Activated CD4-positive, alpha-beta T cell treated with anti-CD3 and anti-CD28 coated beads for 24 hours (primary cell): Measurements from ENCODE around the gene OR12D3.
"Not testable (repeated sequence)": the region's sequence is repeated elsewhere in the genome, so short reads cannot be mapped to it uniquely, and the experiment has no call there.

ENCODE experiments used
- DNase-seq, 2 donors: peaks; one replicate each; pipeline ENCODE4 v3.0.0-alpha.2; 2020; ENCODE audit warnings: low read depth in 2 of 2

The OR12D3 gene, protein sequence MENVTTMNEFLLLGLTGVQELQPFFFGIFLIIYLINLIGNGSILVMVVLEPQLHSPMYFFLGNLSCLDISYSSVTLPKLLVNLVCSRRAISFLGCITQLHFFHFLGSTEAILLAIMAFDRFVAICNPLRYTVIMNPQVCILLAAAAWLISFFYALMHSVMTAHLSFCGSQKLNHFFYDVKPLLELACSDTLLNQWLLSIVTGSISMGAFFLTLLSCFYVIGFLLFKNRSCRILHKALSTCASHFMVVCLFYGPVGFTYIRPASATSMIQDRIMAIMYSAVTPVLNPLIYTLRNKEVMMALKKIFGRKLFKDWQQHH

DNA sequence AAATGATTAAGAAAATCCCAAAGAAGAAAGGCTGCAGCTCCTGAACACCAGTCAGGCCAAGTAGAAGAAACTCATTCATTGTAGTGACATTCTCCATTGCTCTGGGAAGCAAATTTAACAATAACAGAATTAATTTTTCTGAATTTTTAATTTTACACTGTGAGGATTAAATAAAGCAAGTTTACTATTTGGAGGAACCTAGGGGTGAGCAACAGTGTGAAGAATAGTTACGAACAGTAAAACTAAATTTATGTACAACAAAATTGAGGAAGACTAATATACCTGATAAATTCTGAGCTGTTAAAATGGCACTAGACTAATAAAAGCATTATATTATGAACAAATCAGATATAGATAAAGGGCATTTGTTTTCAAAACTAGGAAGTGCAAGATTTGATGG lies at the start of gene OR12D3:
Gene OR12D3 (minus strand): TSS at position 101 of the 400 bp plus-strand sequence. CDS start 4 bp downstream, at position 97.
- no peak for DNase-seq

DNA sequence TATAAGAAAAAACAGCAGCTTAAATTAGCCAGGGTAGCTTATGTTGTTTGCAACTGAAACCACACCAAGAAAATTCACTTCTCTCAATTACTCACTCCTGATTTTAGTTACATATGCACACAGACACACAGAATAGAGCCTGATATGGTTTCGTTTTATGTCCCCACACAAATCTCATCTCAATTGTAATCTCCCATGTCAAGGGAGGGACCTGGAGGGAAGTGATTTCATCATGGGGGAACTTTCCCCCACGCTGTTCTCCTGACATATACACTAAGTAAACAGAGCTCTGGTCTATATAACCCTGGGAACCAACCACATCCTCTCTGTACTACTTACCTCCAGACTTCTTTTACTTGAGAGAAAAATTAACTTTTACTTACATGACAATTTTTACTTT lies 49.5 kb upstream of the OR12D3 start:
- DNase-seq = no peak

DNA sequence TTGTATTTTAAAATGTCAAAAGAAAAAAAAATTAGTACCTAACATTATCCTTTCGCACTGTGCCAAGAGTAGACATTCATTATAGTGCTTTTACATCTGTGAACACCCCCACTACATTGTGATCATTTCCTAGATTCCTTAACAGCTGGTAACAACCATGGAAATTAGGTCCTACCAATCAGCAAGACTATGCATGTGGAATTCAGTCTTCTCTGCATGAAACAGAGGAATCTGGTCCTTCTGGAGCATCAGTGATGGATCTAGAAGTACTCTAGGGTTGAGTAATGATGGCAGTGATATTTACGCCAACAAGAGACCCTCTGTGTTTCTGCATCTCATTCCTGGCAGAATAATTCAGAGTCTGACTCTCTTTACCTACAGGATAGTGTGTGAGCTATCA lies 49.1 kb upstream of the OR12D3 start:
- no peak for DNase-seq

DNA sequence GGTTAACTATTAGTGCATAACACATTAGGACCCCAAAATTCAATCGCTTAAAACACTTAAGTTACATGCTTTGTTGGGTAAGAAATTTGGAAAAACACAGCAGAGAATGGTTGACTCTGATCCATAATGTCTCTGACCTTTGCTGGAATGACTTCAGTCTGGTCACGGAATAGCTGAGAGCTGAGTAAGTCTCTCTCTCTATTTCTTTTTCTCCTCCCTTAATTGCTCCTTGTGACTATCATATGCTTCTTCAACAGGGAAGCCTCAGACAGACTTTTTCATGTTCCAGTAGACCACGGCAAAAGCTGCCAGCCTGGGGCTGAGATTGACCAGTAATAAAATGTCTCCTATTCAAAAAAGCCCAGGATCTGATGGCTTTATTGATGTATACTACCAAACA lies 44.4 kb upstream of the OR12D3 start:
- DNase-seq = no peak

DNA sequence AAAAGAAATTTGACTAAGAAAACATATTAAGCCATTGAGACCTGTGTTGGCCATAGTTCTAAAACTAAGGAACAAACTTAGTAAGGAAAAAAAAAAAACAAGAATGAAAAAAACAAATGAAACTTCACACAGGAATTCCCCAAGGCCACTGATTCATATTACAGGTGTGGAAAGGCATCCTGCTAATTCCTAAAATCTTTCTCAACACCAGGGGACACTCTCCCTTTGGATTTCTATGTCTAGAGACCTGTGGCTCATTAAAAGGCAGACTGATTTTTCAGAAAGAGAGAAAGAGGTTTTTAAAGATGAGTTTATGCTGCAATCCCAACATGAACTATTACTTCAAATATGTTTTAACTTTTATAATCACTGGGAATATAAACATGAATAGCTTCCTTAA lies 39.5 kb upstream of the OR12D3 start, which contains the start of gene OR12D1:
Gene OR12D1 (plus strand): TSS at position 341 of the 400 bp plus-strand sequence.
- no peak for DNase-seq

GRCh38 chr6:29403801-29404200 lies 28.7 kb upstream of the OR12D3 start:
- no peak for DNase-seq

- no peak for DNase-seq
Observed at GRCh38 chr6:29399525-29399924, 24.4 kb upstream of the OR12D3 start.

GRCh38 chr6:29395331-29395730 lies 20.2 kb upstream of the OR12D3 start, which contains the start of gene OR12D2:
OR12D2 (plus strand) TSS chr6:29395631; CDS start chr6:29396700, 1,069 bp downstream.
- no peak for DNase-seq

DNA sequence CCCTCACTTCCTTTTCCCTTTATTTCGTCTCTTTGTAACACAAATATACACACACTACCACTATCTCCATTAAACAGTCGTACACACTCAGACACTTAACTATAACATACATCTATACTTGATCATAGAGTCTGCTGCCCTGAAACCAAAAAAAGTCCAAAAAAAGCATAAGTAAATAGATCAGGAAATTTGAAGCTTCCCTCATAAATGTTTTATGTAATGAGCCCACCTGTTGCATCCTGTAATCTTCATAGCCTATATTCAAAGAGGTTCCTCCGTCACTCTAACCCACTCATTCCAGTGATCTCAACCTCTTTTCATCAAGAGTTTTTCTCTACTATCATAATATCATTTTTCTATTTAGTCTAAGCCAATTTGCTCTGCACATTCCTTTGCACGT lies 13.4 kb upstream of the OR12D3 start:
- DNase-seq = no peak

DNA sequence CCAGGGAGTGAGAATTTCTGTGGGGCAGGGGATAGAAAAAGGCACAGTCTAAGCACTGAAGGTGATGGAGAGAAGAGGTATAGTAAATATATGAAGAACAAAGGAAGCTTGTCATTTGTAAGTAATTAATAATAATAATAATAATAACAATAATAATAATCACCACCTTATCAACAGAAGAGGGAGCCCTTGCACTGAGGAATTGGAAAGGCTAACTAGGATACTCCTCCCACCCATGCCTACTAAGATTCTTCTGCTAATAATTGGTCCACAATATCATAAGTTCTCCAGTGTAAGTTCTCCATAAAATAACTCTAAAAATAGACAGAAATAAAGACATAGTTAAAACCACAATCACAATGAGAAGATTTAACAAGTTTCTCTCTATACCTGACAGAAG lies 912 bp upstream of the OR12D3 start:
- DNase-seq = no peak

- DNase-seq = no peak
Observed at GRCh38 chr6:29368765-29369164, 6.3 kb downstream of the OR12D3 start, which contains the start of gene OR5V1. OR5V1 (minus strand) TSS chr6:29368865; CDS start chr6:29356195, 12,670 bp downstream.

- DNase-seq = no peak
Observed at GRCh38 chr6:29355603-29356002, 19.5 kb downstream of the OR12D3 start.

DNA sequence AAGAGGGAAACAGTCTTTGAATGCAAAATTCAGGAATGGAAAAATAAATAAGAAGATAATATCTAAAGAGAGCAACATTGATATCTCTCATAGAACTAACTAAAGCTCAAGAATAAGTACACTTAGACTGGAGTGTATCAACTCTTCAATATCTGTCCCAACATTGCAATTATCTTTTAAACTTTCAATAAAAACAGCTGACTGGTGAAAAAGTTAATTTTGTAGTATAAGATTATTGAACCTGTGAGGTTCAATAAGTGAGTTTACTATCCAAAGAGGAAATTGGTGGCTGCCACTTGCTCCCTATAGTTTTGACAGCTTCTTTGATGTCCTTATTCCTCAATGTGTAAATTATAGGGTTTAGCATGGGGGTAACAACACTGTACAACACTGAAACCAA lies 20.1 kb downstream of the OR12D3 start:
- DNase-seq = no peak

GRCh38 chr6:29349348-29349747 lies 25.7 kb downstream of the OR12D3 start:
- not testable (repeated sequence) for DNase-seq

GRCh38 chr6:29345380-29345779 lies 29.7 kb downstream of the OR12D3 start:
- no peak for DNase-seq

GRCh38 chr6:29336269-29336668 lies 38.8 kb downstream of the OR12D3 start:
- no peak for DNase-seq

GRCh38 chr6:29332676-29333075 lies 42.4 kb downstream of the OR12D3 start:
- DNase-seq = no peak

DNA sequence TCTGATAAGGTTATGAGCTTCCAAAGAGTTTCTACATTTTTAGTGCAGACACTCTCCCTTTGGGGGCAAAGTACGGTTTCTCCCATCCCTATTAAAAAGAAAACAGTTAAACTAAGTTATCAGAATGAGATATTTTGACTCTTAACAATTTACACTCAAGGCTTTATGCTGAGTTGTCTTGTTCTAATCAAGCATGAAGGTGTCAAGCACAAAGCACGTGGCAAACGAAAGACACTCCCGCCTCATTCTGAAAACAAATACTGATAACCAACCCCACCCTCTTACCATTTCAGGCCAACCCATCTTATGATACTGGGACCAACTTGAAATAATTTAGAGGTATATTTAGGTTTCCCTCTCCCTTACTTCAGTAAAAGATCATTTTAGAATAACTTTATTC lies 49.3 kb downstream of the OR12D3 start:
- DNase-seq = no peak
